Measurements from ENCODE around the gene GRM1.

Gene GRM1

DNA sequence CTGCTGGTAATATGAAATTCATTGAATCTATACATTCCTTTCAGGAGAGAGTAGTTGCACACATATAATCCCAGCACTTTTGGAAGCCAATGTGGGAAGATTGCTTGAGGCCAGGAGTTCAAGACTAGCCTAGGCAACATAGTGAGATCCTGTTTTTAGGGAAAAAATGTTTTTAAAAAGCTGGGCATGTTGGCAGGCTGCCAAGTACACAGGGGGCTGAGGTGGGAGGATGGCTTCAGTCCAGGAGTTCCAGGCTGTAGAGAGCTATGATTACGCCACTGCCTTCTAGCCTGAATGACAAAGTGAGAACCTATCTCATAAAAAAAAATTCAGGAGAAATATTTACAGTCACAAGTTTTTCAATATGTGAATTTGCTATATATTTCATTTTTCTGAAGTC, 71.9 kb downstream of the GRM1 start:
- DNase-seq, result no peak

DNA sequence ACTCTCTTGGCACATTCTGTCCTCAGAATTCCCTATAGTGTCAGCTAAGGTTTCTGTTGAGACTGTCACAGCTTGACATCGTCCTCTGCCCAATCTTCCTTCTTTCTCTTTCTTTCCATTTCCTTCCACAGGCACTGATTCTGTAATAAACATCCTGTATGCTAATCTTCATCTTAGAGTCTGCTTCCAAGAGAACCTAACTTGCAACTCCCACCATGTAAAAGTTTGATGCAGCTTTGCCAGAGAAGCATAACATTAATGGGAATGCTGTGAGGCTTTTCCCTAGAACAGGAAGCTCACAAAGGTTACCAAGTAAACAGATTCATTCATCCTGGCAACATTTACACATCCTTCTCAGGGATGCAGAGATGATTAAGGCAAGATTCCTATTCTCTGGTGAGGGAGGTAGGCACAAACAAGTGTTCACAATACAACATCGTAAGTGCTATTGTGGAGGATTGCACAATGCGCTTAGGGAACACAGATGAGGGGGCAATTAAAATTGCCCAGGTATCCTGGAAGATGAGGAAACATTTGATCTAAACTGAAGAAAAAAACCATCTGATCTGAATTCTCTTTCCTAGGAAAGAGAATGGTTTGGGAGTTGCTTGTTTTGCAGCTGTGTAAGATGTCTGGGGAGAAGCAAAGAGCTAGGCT, 74.7 kb downstream of the GRM1 start:
- DNase-seq, result no peak

GRCh38 chr6:146106532-146106931, 77.7 kb downstream of the GRM1 start:
- no peak for DNase-seq

DNA sequence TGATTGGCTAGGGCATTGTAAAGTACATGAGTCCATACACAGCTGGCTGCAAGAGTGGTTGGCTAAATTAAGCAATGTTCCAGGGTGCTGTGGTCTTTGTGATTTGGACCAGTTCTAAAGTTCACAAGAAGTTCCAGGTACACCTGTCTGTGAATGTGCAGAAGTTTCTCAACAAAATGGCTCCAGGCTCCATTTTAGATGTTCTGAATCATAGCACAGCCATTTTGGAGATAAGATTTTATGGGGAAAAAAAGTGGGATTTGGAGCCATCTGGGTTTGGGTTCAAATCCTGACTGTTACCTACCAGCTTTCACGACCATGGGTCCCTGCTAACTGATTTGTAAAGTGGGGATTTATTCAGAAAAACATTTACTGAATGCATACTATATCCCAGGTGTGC, 82.1 kb downstream of the GRM1 start:
- DNase-seq, result no peak

- DNase-seq, result no peak
Measured at GRCh38 chr6:146111881-146112450, 83.1 kb downstream of the GRM1 start.

GRCh38 chr6:146113084-146113623, 84.3 kb downstream of the GRM1 start:
- no peak for DNase-seq

DNA sequence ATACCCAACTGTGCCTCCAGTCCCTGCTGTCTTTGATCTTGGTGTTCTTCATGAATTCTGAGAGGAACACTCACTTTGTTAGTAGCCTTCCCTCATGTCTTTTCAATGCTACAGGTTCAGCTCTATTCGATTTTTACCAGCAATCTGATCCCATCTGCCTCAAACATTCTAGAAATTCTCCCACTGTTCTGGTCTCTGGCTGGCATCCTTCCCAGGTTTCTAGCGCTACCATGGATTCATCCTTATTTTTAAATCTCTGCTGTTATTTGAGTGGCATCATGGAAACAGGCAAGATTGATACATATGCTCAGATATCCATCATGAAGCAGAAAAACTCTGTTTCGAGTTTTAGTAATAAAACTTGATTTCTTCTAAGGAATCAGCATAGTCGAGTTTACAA, 94.8 kb downstream of the GRM1 start:
- no peak for DNase-seq

- DNase-seq, result no peak
Measured at GRCh38 chr6:146127447-146128215, 98.8 kb downstream of the GRM1 start.

DNA sequence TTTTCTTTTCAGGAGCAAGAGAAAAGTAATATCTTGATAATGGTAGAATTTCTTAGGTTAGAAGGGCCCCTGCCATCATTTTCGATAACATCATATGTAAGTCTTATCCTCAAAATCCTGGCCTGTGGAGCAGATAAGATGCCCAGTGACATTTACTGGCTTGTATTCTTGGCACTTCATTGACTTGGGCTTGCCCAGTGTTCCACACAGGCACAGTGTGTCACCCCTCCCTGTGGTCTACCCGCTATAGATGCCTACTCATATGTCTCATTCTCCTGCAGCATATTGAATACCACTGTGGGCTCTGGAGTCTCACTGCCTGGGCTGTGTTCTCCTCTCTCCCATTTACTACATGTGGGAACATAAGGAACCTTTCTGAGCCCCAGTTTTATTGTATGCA, 105.0 kb downstream of the GRM1 start:
- no peak for DNase-seq

DNA sequence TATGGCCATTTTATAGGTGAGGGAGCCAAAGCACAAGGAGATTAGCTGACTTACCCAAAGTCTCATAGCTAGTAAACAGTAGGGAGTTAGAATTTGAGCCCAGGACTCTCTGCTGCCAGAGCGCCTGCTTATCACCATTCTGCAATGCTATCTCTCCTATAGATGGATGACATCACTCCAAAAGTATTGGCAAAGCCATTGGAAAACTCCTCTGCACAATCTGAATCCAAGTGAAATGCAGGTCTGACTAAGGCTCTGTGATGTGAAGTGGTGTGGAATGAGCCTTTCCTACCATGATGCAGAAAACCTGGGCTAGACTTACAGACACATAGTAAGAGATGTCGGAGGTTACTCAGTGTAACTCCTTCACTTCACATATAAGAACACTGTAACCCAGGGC, 106.3 kb downstream of the GRM1 start:
- no peak for DNase-seq

GRCh38 chr6:146146836-146147235, 118.0 kb downstream of the GRM1 start:
- no peak for DNase-seq

DNA sequence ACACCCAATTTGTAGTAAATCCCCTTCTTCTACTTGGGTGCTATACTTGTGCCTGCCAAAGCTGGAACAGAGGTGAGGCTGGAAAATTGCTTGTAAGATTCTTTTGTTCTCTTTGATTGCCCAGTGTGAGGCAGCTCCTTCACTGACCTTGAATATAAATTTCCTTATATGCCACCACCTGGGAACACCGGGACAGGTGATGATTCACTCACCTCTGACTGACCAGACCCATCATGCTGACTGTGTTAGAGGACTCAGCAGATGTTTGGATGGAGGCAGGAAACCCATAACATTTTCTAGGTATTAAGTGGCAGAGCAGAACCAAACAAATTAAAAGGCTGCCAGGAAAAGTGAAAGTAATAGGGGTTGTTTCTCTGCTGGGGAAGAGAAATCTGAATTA, 120.9 kb downstream of the GRM1 start:
- no peak for DNase-seq

DNA sequence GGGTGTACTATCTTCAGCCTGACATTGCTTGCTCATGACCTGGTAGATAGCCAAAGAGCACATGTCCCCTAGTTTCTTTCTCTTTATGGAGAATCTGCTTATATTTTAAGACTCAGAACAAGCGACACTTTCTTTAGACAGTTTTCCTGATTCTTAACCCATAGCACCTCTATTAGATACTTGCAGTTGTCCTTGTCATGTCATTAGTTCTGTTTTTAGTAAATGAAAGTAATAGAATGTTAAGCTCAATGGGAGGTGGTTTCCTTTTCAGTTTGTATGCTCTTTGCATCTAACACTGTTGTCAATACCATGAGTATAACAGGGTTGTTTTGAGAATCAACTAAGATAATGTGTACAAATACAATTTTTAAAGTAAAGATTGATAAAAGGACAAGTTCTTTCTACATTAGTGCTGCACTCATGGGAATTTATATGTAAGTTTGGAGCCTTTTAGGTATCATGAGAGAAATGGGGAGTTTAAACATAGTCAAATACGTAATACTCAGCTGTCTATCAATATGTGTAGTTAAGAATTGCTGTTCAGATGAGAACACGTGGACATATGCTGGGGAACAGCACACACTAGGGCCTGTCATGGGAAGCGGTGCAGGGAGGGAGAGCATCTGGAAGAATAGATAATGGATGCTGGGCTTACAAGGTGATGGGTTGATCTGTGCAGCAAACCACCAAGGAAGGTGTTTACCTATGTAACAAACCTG, 124.3 kb downstream of the GRM1 start:
- DNase-seq, result no peak

DNA sequence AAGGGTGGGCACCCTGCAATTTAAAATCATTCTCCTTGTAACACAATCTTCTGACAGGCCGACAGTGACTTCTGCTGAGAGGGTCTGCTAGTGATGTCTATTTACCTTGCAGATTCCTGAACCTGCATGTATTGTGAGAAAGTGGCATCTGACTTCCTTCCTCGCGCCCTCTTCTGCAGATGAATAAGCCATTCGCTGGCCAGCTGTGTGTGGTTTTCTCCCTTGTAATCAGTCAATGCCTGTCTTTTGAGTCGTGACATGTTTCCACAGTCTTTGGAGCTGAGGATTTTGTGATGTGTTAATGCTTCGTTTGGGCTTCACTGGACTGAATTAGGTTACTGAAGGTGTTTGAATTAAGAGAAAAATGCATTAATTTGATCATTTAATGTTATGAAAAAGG, 125.3 kb downstream of the GRM1 start:
- no peak for DNase-seq

- DNase-seq, result no peak
Measured at GRCh38 chr6:146161664-146162063, 132.8 kb downstream of the GRM1 start.

GRCh38 chr6:146169872-146170271, 141.0 kb downstream of the GRM1 start:
- no peak for DNase-seq

GRCh38 chr6:146177785-146178184, 148.9 kb downstream of the GRM1 start:
- no peak for DNase-seq

DNA sequence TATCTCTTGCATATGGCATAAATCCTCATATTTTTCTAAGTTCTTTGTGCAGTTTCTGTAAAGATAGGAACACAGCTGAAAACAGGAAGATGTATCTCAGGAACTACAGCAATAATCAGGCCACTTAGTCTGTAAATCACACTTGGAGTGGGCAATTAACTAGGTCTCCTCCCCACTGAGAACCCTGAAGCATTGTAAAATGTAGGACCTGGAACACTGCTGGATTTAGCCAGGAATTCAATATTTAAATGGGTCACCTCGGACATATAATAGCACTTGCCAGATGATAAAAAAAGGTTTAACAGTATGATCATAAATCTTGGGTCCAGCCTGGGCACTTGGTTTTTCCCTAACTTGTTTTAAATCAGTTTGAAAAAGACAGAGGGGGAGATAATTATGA, 155.0 kb downstream of the GRM1 start:
- no peak for DNase-seq

GRCh38 chr6:146184701-146185100, 155.8 kb downstream of the GRM1 start:
- no peak for DNase-seq

DNA sequence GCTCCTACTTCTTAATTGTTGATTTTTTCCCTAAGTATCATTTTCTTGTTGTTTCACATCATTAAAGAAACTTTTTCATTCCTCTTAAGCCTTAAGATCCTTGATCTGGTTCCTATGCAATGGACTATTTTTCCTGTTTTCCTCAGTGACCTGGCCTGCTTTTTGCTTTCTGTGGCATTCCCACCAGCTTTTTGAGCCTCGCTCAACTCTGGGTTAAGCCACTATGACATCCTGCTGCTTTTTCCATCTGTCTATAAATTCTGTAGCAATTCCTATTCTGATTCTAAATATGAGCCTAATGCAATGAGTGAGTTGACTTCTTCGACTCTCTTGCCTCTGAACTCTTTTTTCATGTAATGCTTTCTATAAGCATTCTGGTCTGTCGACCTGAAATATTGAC, 160.3 kb downstream of the GRM1 start:
- DNase-seq, result no peak

GRCh38 chr6:146190581-146190980, 161.7 kb downstream of the GRM1 start:
- DNase-seq, result no peak

- DNase-seq, result no peak
Measured at GRCh38 chr6:146191166-146191565, 162.3 kb downstream of the GRM1 start.

DNA sequence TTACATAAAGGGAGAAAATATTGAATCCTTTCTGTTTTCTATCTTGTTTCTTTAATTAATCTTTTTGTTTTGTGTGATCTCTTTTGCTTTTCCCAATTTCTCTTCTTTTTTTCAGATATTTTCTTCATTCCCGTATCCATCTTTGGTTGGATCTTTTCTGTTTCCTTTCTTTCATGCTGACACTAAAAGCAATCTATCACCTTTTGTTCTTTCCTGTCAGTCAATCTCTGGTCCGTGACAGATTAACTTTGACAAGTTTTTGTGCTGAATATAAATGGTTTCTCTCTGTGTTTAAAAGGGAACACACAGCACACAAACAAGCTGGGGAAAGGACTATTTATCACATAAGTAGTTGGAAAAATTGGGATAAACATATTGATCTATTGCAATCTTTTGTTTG, 162.8 kb downstream of the GRM1 start:
- DNase-seq, result no peak

DNA sequence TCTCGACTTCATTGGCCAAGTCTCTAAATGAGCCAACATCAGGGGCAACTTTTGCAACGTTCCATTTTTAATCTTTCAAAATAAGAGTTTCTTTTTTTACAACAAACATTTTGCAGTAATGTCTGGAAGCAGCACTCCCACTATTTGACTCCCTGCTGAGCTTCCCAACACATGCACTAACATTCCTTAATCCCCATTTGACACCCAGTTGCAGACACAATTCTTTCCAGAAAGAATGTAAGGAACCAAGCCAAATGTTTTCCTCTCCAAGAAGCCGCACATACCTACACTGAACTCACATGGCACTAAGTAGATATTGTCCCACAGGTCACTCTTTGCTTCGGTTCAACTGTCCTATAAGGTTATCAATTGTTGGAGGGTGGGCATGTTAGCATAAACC, 165.6 kb downstream of the GRM1 start:
- no peak for DNase-seq
